ENCODE measurements around the gene KCNH5.

The KCNH5 gene

GRCh38 chr14:63009495-63009894 is 35.8 kb downstream of the KCNH5 start:
- H2BK5ac ChIP-seq (ENCODE audit: low read depth, low read length, poor library complexity) = no peak overlapping the region
- no CpG with 5 or more reads among the region's 2 CpGs for WGBS (ENCODE audit: extremely low coverage, insufficient coverage, insufficient read length)
- no peaks in the 10 kb centered on the region for H3K36me3 ChIP-seq (ENCODE audit: control insufficient read depth in 1 of 2, insufficient read depth in 2 of 2, low read length in 2 of 2)
- H2BK120ac ChIP-seq (ENCODE audit: insufficient read depth, low read length, poor library complexity) = no peak overlapping the region
- peaks cover 0 to 2% of the 10 kb centered on the region in 2 experiments for H3K4me1 ChIP-seq (ENCODE audit: control insufficient read depth in 1 of 2, insufficient read depth in 2 of 2, low read length in 2 of 2)
- no peak overlapping the region for H2BK12ac ChIP-seq (ENCODE audit: low read length)
- H4K12ac ChIP-seq (ENCODE audit: low read depth, low read length) = no peak overlapping the region
- no peak overlapping the region for H3K27ac ChIP-seq (ENCODE audit: low read depth, low read length)
- no peak overlapping the region for H3K14ac ChIP-seq (ENCODE audit: low read length)
- H3K23ac ChIP-seq (ENCODE audit: low read length) = no peak overlapping the region
- no peak overlapping the region for H2AFZ ChIP-seq (ENCODE audit: insufficient read depth, low read length, poor library complexity)
- no peak overlapping the region for H3K9ac ChIP-seq (ENCODE audit: low read length)
- no peak for DNase-seq
- H3K9me3 ChIP-seq (ENCODE audit: insufficient read depth, low read depth, low read length) = no peaks in the 10 kb centered on the region
- H3K18ac ChIP-seq (ENCODE audit: low read length) = no peak overlapping the region
- no peak overlapping the region for H3K4ac ChIP-seq (ENCODE audit: low read depth, low read length)
- H3K4me2 ChIP-seq (ENCODE audit: low read length) = no peak overlapping the region
- H3K4me3 ChIP-seq (ENCODE audit: low read depth, low read length) = no peak overlapping the region
- H4K8ac ChIP-seq (ENCODE audit: low read depth, low read length) = no peak overlapping the region
- no peaks in the 10 kb centered on the region for H3K79me2 ChIP-seq (ENCODE audit: control insufficient read depth, insufficient read depth, low read length, poor library complexity)
- H4K91ac ChIP-seq (ENCODE audit: low read depth, low read length) = no peak overlapping the region
- H3K27me3 ChIP-seq (ENCODE audit: insufficient read depth, low read length) = no peaks in the 10 kb centered on the region
- no peaks in the 10 kb centered on the region for H3K79me1 ChIP-seq (ENCODE audit: low read length)
- no peak overlapping the region for H2AK5ac ChIP-seq (ENCODE audit: low read length)

- no peaks in the 10 kb centered on the region for H3K36me3 ChIP-seq (ENCODE audit: control insufficient read depth in 1 of 2, insufficient read depth in 2 of 2, low read length in 2 of 2)
- WGBS (ENCODE audit: extremely low coverage, insufficient coverage, insufficient read length) = no CpG with 5 or more reads among the region's 2 CpGs
- no peak overlapping the region for H2AFZ ChIP-seq (ENCODE audit: insufficient read depth, low read length, poor library complexity)
- no peak overlapping the region for H3K4me2 ChIP-seq (ENCODE audit: low read length)
- no peak overlapping the region for H3K23ac ChIP-seq (ENCODE audit: low read length)
- DNase-seq = no peak
- no peaks in the 10 kb centered on the region for H3K27me3 ChIP-seq (ENCODE audit: insufficient read depth, low read length)
- peaks cover 0 to under 1% of the 10 kb centered on the region in 2 experiments for H3K4me1 ChIP-seq (ENCODE audit: control insufficient read depth in 1 of 2, insufficient read depth in 2 of 2, low read length in 2 of 2)
- no peak overlapping the region for H3K4ac ChIP-seq (ENCODE audit: low read depth, low read length)
- H3K9me3 ChIP-seq (ENCODE audit: insufficient read depth, low read depth, low read length) = no peaks in the 10 kb centered on the region
- no peak overlapping the region for H3K27ac ChIP-seq (ENCODE audit: low read depth, low read length)
- H2BK120ac ChIP-seq (ENCODE audit: insufficient read depth, low read length, poor library complexity) = no peak overlapping the region
- H2AK5ac ChIP-seq (ENCODE audit: low read length) = no peak overlapping the region
- no peak overlapping the region for H3K4me3 ChIP-seq (ENCODE audit: low read depth, low read length)
- H4K8ac ChIP-seq (ENCODE audit: low read depth, low read length) = no peak overlapping the region
- H4K12ac ChIP-seq (ENCODE audit: low read depth, low read length) = no peak overlapping the region
- H2BK5ac ChIP-seq (ENCODE audit: low read depth, low read length, poor library complexity) = no peak overlapping the region
- no peak overlapping the region for H3K18ac ChIP-seq (ENCODE audit: low read length)
- H3K79me2 ChIP-seq (ENCODE audit: control insufficient read depth, insufficient read depth, low read length, poor library complexity) = no peaks in the 10 kb centered on the region
- H3K9ac ChIP-seq (ENCODE audit: low read length) = no peak overlapping the region
- no peaks in the 10 kb centered on the region for H3K79me1 ChIP-seq (ENCODE audit: low read length)
- H3K14ac ChIP-seq (ENCODE audit: low read length) = no peak overlapping the region
- no peak overlapping the region for H4K91ac ChIP-seq (ENCODE audit: low read depth, low read length)
- H2BK12ac ChIP-seq (ENCODE audit: low read length) = no peak overlapping the region
These were observed 38.7 kb downstream of the KCNH5 start for GRCh38 chr14:63006531-63006930.

GRCh38 chr14:62994096-62994495 is 51.2 kb downstream of the KCNH5 start:
- Histone ChIP-seq H4K12ac (ENCODE audit: low read depth, low read length) (no peak overlapping the region), H3K4ac (ENCODE audit: low read depth, low read length) (no peak overlapping the region), H3K4me2 (ENCODE audit: low read length) (no peak overlapping the region), H3K9me3 (ENCODE audit: insufficient read depth, low read depth, low read length) (no peaks in the 10 kb centered on the region), H3K79me2 (ENCODE audit: control insufficient read depth, insufficient read depth, low read length, poor library complexity) (no peaks in the 10 kb centered on the region), H3K27me3 (ENCODE audit: insufficient read depth, low read length) (no peaks in the 10 kb centered on the region), H3K18ac (ENCODE audit: low read length) (no peak overlapping the region), H2AK5ac (ENCODE audit: low read length) (no peak overlapping the region), H2BK12ac (ENCODE audit: low read length) (no peak overlapping the region), H3K14ac (ENCODE audit: low read length) (no peak overlapping the region), H3K36me3 (ENCODE audit: control insufficient read depth in 1 of 2, insufficient read depth in 2 of 2, low read length in 2 of 2) (no peaks in the 10 kb centered on the region), H3K4me3 (ENCODE audit: low read depth, low read length) (no peak overlapping the region), H2BK5ac (ENCODE audit: low read depth, low read length, poor library complexity) (no peak overlapping the region), H2BK120ac (ENCODE audit: insufficient read depth, low read length, poor library complexity) (no peak overlapping the region), H3K9ac (ENCODE audit: low read length) (no peak overlapping the region), H2AFZ (ENCODE audit: insufficient read depth, low read length, poor library complexity) (no peak overlapping the region), H3K23ac (ENCODE audit: low read length) (no peak overlapping the region), H4K8ac (ENCODE audit: low read depth, low read length) (no peak overlapping the region), H3K79me1 (ENCODE audit: low read length) (no peaks in the 10 kb centered on the region), H3K27ac (ENCODE audit: low read depth, low read length) (no peak overlapping the region), H3K4me1 (ENCODE audit: control insufficient read depth in 1 of 2, insufficient read depth in 2 of 2, low read length in 2 of 2) (no peaks in the 10 kb centered on the region), H4K91ac (ENCODE audit: low read depth, low read length) (no peak overlapping the region)
- no peak for DNase-seq

GRCh38 chr14:62988967-62989366 is 56.3 kb downstream of the KCNH5 start:
- Histone ChIP-seq H2BK12ac (ENCODE audit: low read length) (no peak overlapping the region), H2AK5ac (ENCODE audit: low read length) (no peak overlapping the region), H3K9ac (ENCODE audit: low read length) (no peak overlapping the region), H3K18ac (ENCODE audit: low read length) (no peak overlapping the region), H4K8ac (ENCODE audit: low read depth, low read length) (no peak overlapping the region), H3K27ac (ENCODE audit: low read depth, low read length) (no peak overlapping the region), H3K27me3 (ENCODE audit: insufficient read depth, low read length) (no peaks in the 10 kb centered on the region), H3K4ac (ENCODE audit: low read depth, low read length) (no peak overlapping the region), H3K14ac (ENCODE audit: low read length) (no peak overlapping the region), H4K12ac (ENCODE audit: low read depth, low read length) (no peak overlapping the region), H3K4me2 (ENCODE audit: low read length) (no peak overlapping the region), H2BK120ac (ENCODE audit: insufficient read depth, low read length, poor library complexity) (no peak overlapping the region), H3K36me3 (ENCODE audit: control insufficient read depth in 1 of 2, insufficient read depth in 2 of 2, low read length in 2 of 2) (no peaks in the 10 kb centered on the region), H4K91ac (ENCODE audit: low read depth, low read length) (no peak overlapping the region), H3K4me3 (ENCODE audit: low read depth, low read length) (no peak overlapping the region), H3K23ac (ENCODE audit: low read length) (no peak overlapping the region), H3K79me1 (ENCODE audit: low read length) (no peaks in the 10 kb centered on the region), H2AFZ (ENCODE audit: insufficient read depth, low read length, poor library complexity) (no peak overlapping the region), H3K9me3 (ENCODE audit: insufficient read depth, low read depth, low read length) (no peaks in the 10 kb centered on the region), H3K4me1 (ENCODE audit: control insufficient read depth in 1 of 2, insufficient read depth in 2 of 2, low read length in 2 of 2) (no peaks in the 10 kb centered on the region), H3K79me2 (ENCODE audit: control insufficient read depth, insufficient read depth, low read length, poor library complexity) (no peaks in the 10 kb centered on the region), H2BK5ac (ENCODE audit: low read depth, low read length, poor library complexity) (no peak overlapping the region)
- no peak for DNase-seq
- no CpG with 5 or more reads among the region's 3 CpGs for WGBS (ENCODE audit: extremely low coverage, insufficient coverage, insufficient read length)

GRCh38 chr14:62983821-62984220 is 61.4 kb downstream of the KCNH5 start:
- H4K8ac ChIP-seq (ENCODE audit: low read depth, low read length) = no peak overlapping the region
- H3K27me3 ChIP-seq (ENCODE audit: insufficient read depth, low read length) = no peaks in the 10 kb centered on the region
- H3K79me1 ChIP-seq (ENCODE audit: low read length) = no peaks in the 10 kb centered on the region
- no peak overlapping the region for H2BK5ac ChIP-seq (ENCODE audit: low read depth, low read length, poor library complexity)
- H3K4me3 ChIP-seq (ENCODE audit: low read depth, low read length) = no peak overlapping the region
- no peak overlapping the region for H3K4me2 ChIP-seq (ENCODE audit: low read length)
- H2AFZ ChIP-seq (ENCODE audit: insufficient read depth, low read length, poor library complexity) = no peak overlapping the region
- H2AK5ac ChIP-seq (ENCODE audit: low read length) = no peak overlapping the region
- H3K9me3 ChIP-seq (ENCODE audit: insufficient read depth, low read depth, low read length) = no peaks in the 10 kb centered on the region
- H3K4me1 ChIP-seq (ENCODE audit: control insufficient read depth in 1 of 2, insufficient read depth in 2 of 2, low read length in 2 of 2) = no peaks in the 10 kb centered on the region
- H3K4ac ChIP-seq (ENCODE audit: low read depth, low read length) = no peak overlapping the region
- H2BK12ac ChIP-seq (ENCODE audit: low read length) = no peak overlapping the region
- no peak overlapping the region for H4K91ac ChIP-seq (ENCODE audit: low read depth, low read length)
- H3K14ac ChIP-seq (ENCODE audit: low read length) = no peak overlapping the region
- no peak overlapping the region for H2BK120ac ChIP-seq (ENCODE audit: insufficient read depth, low read length, poor library complexity)
- no peak overlapping the region for H4K12ac ChIP-seq (ENCODE audit: low read depth, low read length)
- DNase-seq = no peak
- no peaks in the 10 kb centered on the region for H3K79me2 ChIP-seq (ENCODE audit: control insufficient read depth, insufficient read depth, low read length, poor library complexity)
- no peak overlapping the region for H3K23ac ChIP-seq (ENCODE audit: low read length)
- H3K9ac ChIP-seq (ENCODE audit: low read length) = no peak overlapping the region
- no peak overlapping the region for H3K18ac ChIP-seq (ENCODE audit: low read length)
- H3K36me3 ChIP-seq (ENCODE audit: control insufficient read depth in 1 of 2, insufficient read depth in 2 of 2, low read length in 2 of 2) = no peaks in the 10 kb centered on the region
- H3K27ac ChIP-seq (ENCODE audit: low read depth, low read length) = no peak overlapping the region
